ENCODE measurements around the gene RANBP10.
"Not testable (repeated sequence)": the region's sequence is repeated elsewhere in the genome, so short reads cannot be mapped to it uniquely, and the experiment has no call there.

Gene RANBP10

DNA sequence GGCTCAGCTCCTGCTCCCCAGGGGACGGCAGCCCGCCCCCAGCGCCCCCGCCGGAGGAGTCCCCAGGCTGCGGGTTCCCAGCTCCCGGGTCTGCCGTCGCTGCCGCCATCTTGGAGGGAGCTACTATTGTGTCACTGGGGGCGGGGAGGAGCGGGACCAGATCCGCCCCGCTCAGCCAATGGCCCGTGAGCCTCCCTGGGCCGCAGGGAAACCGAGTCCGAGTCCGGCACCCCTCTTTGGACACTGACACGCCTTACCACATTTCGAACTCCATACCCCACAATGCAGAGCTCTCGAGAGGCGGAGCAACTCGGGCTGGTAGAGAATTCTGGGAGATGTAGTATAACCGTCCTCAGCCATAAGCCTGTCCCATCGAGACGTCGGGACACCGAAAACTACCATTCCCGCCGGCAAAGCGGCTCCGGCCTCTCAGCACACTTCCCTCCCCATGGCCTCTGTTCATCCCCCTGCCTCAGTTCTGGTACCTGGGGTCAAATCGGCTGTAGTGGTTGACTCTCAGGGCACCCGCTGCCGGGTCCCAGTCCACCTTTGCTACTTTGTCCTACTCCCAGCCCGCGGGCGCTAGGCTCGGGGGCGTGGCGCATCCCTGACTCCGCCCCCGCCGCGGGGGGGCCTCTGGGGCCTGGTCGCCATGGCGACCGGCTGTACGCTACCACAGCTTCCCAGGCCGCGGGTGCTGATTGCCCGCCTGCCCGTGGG, at the start of gene RANBP10, which contains the start of gene TSNAXIP1:
TSS of gene RANBP10 (minus strand) at position 133 of the 720 bp plus-strand sequence. CDS start at position 109, 24 bp downstream.
TSS of gene TSNAXIP1 (plus strand) at position 462 of the 720 bp plus-strand sequence. CDS start 261 bp downstream, outside the sequence.
- peak; percentile 100 for DNase-seq
- in situ Hi-C loops (cut with HindIII; ENCODE audit: low pct_ligation_motif_present, low pct_unique_long_range_greater_than_20kb, low sequenced_read_pairs) = no loop called here

DNA sequence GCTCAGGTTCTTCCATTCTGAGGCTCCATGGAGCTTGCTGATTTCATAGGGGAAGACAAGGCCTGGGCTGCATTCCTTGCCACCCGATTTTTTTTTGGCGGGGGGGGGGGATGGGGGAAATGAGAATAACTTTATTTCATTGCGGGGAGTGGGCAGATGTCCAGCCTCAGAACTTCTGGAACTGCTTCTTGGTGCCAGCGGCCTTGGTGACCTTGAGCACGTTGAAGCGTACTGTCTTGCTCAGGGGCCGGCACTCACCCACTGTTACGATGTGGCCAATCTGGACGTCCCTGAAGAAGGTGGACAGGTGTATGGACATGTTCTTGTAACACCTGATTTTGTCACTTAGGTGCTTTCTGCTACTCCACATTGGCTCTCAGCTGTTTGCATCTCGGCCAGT, 49.4 kb upstream of the RANBP10 start:
- no peak for DNase-seq
- in situ Hi-C loops (cut with HindIII; ENCODE audit: low pct_ligation_motif_present, low pct_unique_long_range_greater_than_20kb, low sequenced_read_pairs) = no loop called here

- no peak for DNase-seq
- in situ Hi-C loops (cut with HindIII; ENCODE audit: low pct_ligation_motif_present, low pct_unique_long_range_greater_than_20kb, low sequenced_read_pairs) = no loop called here
Measured at GRCh38 chr16:67853670-67854069, 47.3 kb upstream of the RANBP10 start.

GRCh38 chr16:67848118-67848517, 41.8 kb upstream of the RANBP10 start:
- in situ Hi-C loops (cut with HindIII; ENCODE audit: low pct_ligation_motif_present, low pct_unique_long_range_greater_than_20kb, low sequenced_read_pairs) = no loop called here
- no peak for DNase-seq

DNA sequence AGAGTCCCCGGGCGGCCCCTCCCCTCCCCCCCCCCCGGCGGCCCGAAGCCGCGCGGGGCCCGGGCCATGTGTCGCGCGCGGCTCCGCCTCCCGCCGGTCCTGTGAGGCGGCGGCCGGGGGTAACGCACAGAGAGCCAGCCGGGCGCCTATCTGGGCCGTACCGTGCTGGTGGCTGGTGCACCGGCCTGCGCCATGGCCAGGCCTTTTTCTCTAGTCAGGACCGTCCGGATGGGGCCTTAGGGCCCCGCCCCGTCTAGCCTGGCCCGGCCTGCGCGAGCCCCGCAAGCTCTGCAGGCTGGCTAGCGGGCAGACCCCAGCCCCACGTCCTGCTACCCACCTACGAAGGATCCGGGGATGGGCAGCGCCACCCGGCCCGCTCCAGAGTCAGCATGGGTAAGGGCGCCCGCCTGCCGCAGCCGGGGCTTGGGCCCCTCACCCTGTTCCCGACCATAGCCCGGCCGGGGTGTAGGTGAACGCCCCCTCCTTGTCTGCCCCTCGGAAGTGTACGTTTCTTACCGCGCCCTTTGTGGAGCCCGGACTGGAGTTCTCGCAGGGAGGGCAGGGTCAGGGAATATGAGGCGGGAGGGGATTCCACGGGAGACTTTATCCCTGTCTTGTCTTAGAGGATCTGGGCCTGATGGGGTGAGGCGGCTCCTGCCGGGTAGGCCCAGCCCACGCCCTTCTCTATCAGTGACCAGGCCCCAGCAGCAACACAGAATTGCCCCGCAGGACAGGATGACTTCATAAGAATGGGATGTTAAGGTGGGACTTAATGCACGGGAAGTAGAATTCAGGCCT, 40.9 kb upstream of the RANBP10 start, which contains the start of gene CENPT:
TSS of gene CENPT (minus strand) at position 630 of the 798 bp plus-strand sequence. CDS start 13,834 bp downstream, outside the sequence.
- in situ Hi-C loops (cut with HindIII; ENCODE audit: low pct_ligation_motif_present, low pct_unique_long_range_greater_than_20kb, low sequenced_read_pairs) = no loop called here
- DNase-seq = peak; percentile 75

GRCh38 chr16:67846320-67847063, 40.1 kb upstream of the RANBP10 start, which contains the start of gene NUTF2:
TSS of gene NUTF2 (plus strand) at chr16:67846933. CDS start at chr16:67865131, 18,198 bp downstream.
- in situ Hi-C loops (cut with HindIII; ENCODE audit: low pct_ligation_motif_present, low pct_unique_long_range_greater_than_20kb, low sequenced_read_pairs) = no loop called here
- peak; percentile 97 for DNase-seq

DNA sequence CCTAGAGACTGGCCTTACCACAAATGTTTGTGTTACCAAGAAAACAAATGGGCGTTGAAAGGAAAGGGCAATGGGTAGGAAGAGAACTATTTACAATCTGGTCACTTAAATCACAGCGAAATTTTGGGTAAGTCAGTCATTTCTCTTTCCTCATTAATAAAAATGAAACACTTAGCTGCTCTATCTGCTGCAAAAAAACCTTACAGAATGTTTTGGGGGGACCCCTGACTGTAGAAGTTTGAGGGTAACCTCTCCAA, 39.6 kb upstream of the RANBP10 start:
- DNase-seq = peak; percentile 9
- in situ Hi-C loops (cut with HindIII; ENCODE audit: low pct_ligation_motif_present, low pct_unique_long_range_greater_than_20kb, low sequenced_read_pairs) = no loop called here

DNA sequence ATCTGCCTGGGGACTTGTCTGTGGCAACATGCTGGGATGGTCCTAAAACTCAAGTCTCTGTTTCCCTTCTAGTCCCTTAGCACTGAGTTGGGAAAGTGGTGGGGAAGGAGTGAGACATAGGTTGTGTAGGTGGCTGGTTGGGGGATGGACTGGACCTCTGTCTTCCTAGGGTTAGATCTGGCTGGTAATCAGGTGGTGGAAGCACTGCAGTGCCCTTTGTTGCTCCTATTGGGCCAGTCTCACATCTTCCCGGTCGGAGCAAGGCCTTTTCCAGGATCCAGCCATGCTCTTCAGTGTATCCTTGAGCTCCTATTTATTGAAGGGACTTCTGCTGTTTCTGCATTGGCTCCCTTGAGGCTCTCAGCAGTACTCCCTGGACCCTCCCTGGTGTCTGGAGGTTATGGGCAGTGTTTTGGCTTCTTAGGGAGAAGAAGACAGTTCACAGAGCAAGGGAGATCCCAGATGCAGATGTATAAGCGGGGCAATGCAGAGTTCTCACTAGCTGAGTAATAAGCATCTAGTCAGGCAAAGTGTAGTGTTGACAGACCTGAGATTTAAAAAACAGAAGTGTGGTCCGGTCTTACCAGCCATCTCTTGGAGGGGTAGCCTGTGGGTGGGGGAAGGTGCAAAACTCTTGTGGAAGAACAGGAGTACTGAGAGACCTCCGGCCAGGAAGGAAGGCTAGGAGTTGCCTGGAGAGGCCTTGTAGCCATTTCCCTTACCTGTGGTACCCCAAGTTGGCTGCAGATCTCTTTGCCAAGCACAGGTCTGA, 39.1 kb upstream of the RANBP10 start:
- in situ Hi-C loops (cut with HindIII; ENCODE audit: low pct_ligation_motif_present, low pct_unique_long_range_greater_than_20kb, low sequenced_read_pairs) = no loop called here

DNA sequence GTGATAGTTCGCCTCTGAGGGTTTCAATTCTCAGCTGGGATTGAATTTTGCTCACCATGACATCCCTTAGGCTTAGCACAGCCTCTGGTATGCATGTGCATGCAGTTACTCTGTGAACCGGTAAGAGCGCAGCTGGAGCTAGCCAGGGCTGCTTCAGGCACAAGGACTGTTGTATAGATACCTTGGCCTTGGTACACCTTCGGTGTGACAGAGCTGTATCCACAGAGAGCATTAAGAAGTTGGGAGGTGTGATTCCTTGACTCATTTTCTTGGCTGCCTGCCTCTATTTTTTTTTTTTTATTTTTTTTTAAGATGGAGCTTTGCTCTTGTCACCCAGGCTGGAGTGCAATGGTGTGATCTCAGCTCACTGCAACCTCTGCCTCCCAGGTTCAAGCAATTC, 38.1 kb upstream of the RANBP10 start:
- DNase-seq = peak; percentile 16
- in situ Hi-C loops (cut with HindIII; ENCODE audit: low pct_ligation_motif_present, low pct_unique_long_range_greater_than_20kb, low sequenced_read_pairs) = no loop called here

More for the DNA sequence above, 39.1 kb upstream of the RANBP10 start:
- no peak for DNase-seq

- in situ Hi-C loops (cut with HindIII; ENCODE audit: low pct_ligation_motif_present, low pct_unique_long_range_greater_than_20kb, low sequenced_read_pairs) = no loop called here
- no peak for DNase-seq
Measured at GRCh38 chr16:67843343-67843765, 37.0 kb upstream of the RANBP10 start.

GRCh38 chr16:67842509-67843342, 36.4 kb upstream of the RANBP10 start:
- in situ Hi-C loops (cut with HindIII; ENCODE audit: low pct_ligation_motif_present, low pct_unique_long_range_greater_than_20kb, low sequenced_read_pairs) = no loop called here
- no peak for DNase-seq

DNA sequence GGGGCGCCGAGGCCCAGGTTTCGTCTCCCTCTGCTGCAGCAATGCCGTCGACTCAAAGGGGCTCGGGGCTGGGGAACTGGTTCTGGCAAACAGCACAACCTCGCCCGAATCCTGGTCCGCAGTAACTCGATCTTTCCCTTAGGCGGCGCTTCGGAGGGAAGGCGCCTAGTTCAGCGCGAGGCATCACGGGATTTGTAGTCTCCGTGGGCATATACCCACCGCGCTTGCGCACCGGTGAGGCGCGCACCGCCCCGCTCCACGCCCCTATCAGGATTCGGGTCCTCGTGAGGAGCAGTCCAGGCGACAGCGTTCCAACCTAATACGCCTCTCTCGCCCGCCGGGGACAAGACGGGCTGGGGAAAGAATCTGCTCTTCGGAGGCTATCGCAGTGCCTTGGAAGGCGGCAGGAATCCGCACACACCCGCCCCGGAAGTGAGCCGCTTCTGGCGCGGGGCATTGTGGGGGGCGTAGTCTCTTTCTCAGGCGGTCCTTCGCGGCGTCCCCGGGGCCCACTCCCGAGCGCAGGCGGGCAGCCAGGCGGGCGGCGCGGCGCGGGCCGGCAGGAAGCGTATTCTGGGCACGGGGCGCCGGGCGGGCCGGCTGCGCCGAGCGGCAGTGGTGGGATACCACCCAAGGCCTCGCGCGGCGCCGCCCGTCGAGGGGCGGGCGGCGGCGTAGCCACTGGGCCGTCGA, 35.6 kb upstream of the RANBP10 start, which contains the start of gene THAP11:
TSS of gene THAP11 (plus strand) at position 505 of the 693 bp plus-strand sequence. CDS start 235 bp downstream, outside the sequence.
- in situ Hi-C loops (cut with HindIII; ENCODE audit: low pct_ligation_motif_present, low pct_unique_long_range_greater_than_20kb, low sequenced_read_pairs) = no loop called here
- peak; percentile 98 for DNase-seq

DNA sequence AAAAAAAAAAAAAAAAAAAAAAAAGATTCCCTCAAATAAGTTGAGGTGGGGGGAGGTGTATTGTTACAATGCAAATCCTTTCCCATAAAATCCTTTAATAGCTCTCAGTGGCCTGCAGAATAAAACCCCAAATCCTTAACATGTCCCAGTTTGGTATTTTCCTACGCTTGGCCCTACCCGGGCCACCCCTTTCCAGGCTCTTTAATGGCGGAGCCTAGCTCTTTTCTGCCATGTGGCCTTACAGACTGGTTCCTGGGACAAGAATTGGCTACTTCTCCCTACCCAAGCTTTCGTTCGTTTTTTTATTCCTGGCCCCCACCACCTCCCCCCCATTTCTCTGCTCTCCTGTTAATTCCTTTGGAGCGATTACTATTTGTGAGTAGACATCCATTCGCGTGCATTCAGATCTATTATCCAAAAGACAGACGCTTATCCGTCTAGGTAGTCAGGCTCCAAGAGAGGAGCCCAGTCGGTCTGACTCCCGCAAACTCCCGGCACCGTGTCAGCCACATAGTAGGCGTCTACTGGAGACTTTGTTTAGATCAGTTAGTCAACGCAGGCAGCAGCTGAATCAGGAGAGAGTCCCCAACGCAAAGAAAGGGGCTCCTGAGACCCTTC, 34.9 kb upstream of the RANBP10 start:
- DNase-seq = no peak
- in situ Hi-C loops (cut with HindIII; ENCODE audit: low pct_ligation_motif_present, low pct_unique_long_range_greater_than_20kb, low sequenced_read_pairs) = no loop called here

DNA sequence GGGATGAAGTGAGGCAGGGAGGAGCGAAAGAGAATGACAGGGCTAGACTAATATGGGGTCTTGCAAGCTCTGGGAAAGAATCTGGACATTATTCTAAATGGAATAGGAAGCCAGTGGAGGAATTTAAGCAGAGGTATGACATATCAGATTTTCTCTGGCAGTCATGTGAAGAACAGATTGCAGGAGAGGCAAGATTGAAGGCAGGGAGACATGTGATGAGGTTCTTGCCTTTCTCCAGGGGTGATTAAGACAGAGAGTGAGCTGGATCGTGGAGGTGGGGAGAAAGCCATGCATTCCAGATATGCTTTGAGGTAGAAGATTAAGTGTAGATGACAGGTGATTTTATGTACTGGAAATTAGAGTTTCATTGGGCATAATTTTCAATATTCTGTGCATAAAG, 31.5 kb upstream of the RANBP10 start:
- no peak for DNase-seq
- in situ Hi-C loops (cut with HindIII; ENCODE audit: low pct_ligation_motif_present, low pct_unique_long_range_greater_than_20kb, low sequenced_read_pairs) = no loop called here

DNA sequence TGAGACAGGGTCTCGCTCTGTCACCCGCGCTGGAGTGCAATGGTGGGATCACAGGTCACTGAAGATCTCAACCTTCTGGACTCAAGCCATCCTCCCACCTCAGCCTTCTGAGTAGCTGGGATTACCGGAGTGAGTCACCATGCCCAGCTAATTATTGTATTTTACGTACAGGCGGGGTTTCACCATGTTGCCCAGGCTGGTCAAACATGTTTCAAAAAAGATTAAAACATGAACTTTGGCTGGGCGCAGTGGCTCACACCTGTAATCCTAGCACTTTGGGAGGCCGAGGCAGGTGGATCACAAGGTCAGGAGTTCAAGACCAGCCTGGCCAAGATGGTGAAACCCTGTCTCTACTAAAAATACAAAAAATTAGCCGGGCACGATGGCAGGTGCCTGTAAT, 30.8 kb upstream of the RANBP10 start:
- DNase-seq; in situ Hi-C loops (cut with HindIII; ENCODE audit: low pct_ligation_motif_present, low pct_unique_long_range_greater_than_20kb, low sequenced_read_pairs): not testable (repeated sequence)

DNA sequence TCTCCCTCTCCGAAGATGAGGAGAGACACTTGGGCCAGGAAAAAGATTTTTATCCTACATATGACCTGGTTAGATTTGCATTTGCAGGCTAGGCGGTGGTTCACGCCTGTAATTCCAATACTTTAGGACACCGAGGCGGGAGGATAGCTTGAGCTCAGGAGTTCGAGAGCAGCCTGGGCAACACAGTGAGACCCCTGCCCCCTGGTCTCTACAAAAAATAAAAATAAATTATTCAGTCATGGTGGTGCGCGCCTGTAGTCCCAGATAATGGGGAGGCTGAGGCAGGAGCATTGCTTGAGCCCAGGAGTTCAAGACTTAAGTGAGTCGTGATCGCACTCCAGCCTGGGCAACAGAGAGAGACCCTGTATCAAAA, 27.9 kb upstream of the RANBP10 start:
- in situ Hi-C loops (cut with HindIII; ENCODE audit: low pct_ligation_motif_present, low pct_unique_long_range_greater_than_20kb, low sequenced_read_pairs) = no loop called here
- DNase-seq = no peak
